ENCODE measurements around the gene PTGDR2. TPM values are rescaled to one million over a fixed set of nuclear protein-coding genes. Genes with fewer than 3 reads are reported as not detected.

The PTGDR2 gene
- total RNA-seq, 4 donors from 2014 or later, result 0.21 to 4.6 (median 0.49) TPM; not detected in 1

- Histone ChIP-seq H3K9me3 (no peaks in the 10 kb centered on the region), H3K36me3 (no peaks in the 10 kb centered on the region), H3K4me1 (peaks cover 5% of the 10 kb centered on the region in 2 donors), H3K27ac (no peak overlapping the region), H3K27me3 (no peaks in the 10 kb centered on the region), H3K4me3 (no peak overlapping the region)
- TF ChIP-seq CTCF (IDR thresholded peaks at IDR 0.05) (no peak), POLR2A (IDR thresholded peaks at IDR 0.05) (no peak)
- DNase-seq, result no peak
- intact Hi-C loops (cut with DNase I; ENCODE audit: low total_unique reads), result no loop called here
Measured at GRCh38 chr11:60899977-60900376, 44.2 kb upstream of the PTGDR2 start.

- no peaks in the 10 kb centered on the region for H3K9me3 ChIP-seq
- no peaks in the 10 kb centered on the region for H3K27me3 ChIP-seq
- H3K27ac ChIP-seq, result no peak overlapping the region
- intact Hi-C loops (cut with DNase I; ENCODE audit: low total_unique reads), result no loop called here
- H3K36me3 ChIP-seq, result no peaks in the 10 kb centered on the region
- TF ChIP-seq CTCF (IDR thresholded peaks at IDR 0.05), result peak; percentile 78 to 95 (median 88)
- TF ChIP-seq POLR2A (IDR thresholded peaks at IDR 0.05), result no peak
- H3K4me3 ChIP-seq, result no peak overlapping the region
- peak in 1 of 2 donors; percentile 34 for DNase-seq
- H3K4me1 ChIP-seq, result no peaks in the 10 kb centered on the region
Measured at GRCh38 chr11:60899046-60899936, 43.5 kb upstream of the PTGDR2 start.

GRCh38 chr11:60897496-60897895 lies 41.7 kb upstream of the PTGDR2 start:
- no peaks in the 10 kb centered on the region for H3K27me3 ChIP-seq
- intact Hi-C loops (cut with DNase I; ENCODE audit: low total_unique reads), result no loop called here
- no peaks in the 10 kb centered on the region for H3K4me1 ChIP-seq
- DNase-seq, result peak in 1 of 2 donors; percentile 1
- H3K9me3 ChIP-seq, result no peaks in the 10 kb centered on the region
- H3K27ac ChIP-seq, result no peak overlapping the region
- H3K4me3 ChIP-seq, result no peak overlapping the region
- no peaks in the 10 kb centered on the region for H3K36me3 ChIP-seq
- TF ChIP-seq POLR2A (IDR thresholded peaks at IDR 0.05) (no peak), CTCF (IDR thresholded peaks at IDR 0.05) (no peak)

GRCh38 chr11:60895687-60896086 lies 39.9 kb upstream of the PTGDR2 start:
- no peaks in the 10 kb centered on the region for H3K36me3 ChIP-seq
- DNase-seq, result no peak
- no peaks in the 10 kb centered on the region for H3K4me1 ChIP-seq
- H3K27me3 ChIP-seq, result no peaks in the 10 kb centered on the region
- intact Hi-C loops (cut with DNase I; ENCODE audit: low total_unique reads), result no loop called here
- H3K9me3 ChIP-seq, result no peaks in the 10 kb centered on the region
- no peak overlapping the region for H3K4me3 ChIP-seq
- no peak overlapping the region for H3K27ac ChIP-seq
- TF ChIP-seq CTCF (IDR thresholded peaks at IDR 0.05), result no peak
- TF ChIP-seq POLR2A (IDR thresholded peaks at IDR 0.05), result no peak

GRCh38 chr11:60891103-60891741 lies 35.5 kb upstream of the PTGDR2 start:
- Histone ChIP-seq H3K9me3 (no peaks in the 10 kb centered on the region), H3K27me3 (no peaks in the 10 kb centered on the region), H3K36me3 (no peaks in the 10 kb centered on the region), H3K27ac (no peak overlapping the region), H3K4me1 (no peaks in the 10 kb centered on the region), H3K4me3 (no peak overlapping the region)
- peak in 1 of 2 donors; percentile 28 for DNase-seq
- intact Hi-C loops (cut with DNase I; ENCODE audit: low total_unique reads), result no loop called here
- TF ChIP-seq CTCF (IDR thresholded peaks at IDR 0.05), result no peak

All from uterus (tissue), 4 donors.